Measurements from ENCODE around the gene ARIH2. TPM values are rescaled to one million over a fixed set of nuclear protein-coding genes. Genes with fewer than 3 reads are reported as not detected.

ARIH2 gene
- total RNA-seq, 1 donor from 2014 or later: 88.1 TPM

GRCh38 chr3:49020330-49021212 lies 101.9 kb downstream of the ARIH2 start:
- DNase-seq (peak; percentile 88), ATAC-seq (peak; percentile 19)
- Histone ChIP-seq H3K9me3 (no peaks in the 10 kb centered on the region), H3K36me3 (peaks cover 34% of the 10 kb centered on the region), H3K27me3 (no peaks in the 10 kb centered on the region), H3K27ac (peak overlapping the region; percentile 97), H3K4me1 (peaks cover 33% of the 10 kb centered on the region), H3K4me3 (peak overlapping the region; percentile 96)
- intact Hi-C loops (cut with DNase I): no loop called here
- no peak for TF ChIP-seq CTCF (IDR thresholded peaks at IDR 0.05)

- Histone ChIP-seq H3K4me3 (peak overlapping the region; percentile 96), H3K4me1 (peaks cover 33% of the 10 kb centered on the region), H3K9me3 (no peaks in the 10 kb centered on the region), H3K27me3 (no peaks in the 10 kb centered on the region), H3K36me3 (peaks cover 34% of the 10 kb centered on the region), H3K27ac (peak overlapping the region; percentile 97)
- DNase-seq (peak; percentile 100), ATAC-seq (peak; percentile 90)
- no peak for TF ChIP-seq CTCF (IDR thresholded peaks at IDR 0.05)
- intact Hi-C loops (cut with DNase I): no loop called here
Observed at GRCh38 chr3:49021213-49021812, 102.7 kb downstream of the ARIH2 start.

- Histone ChIP-seq H3K27ac (peak within 1 kb of the TSS; percentile 97), H3K4me3 (peak within 1 kb of the TSS; percentile 96), H3K27me3 (no peaks in the 10 kb centered on the region), H3K4me1 (peaks cover 33% of the 10 kb centered on the region), H3K9me3 (no peaks in the 10 kb centered on the region), H3K36me3 (peaks cover 41% of the 10 kb centered on the region)
- intact Hi-C loops (cut with DNase I): no loop called here
- peak; percentile 99 for TF ChIP-seq CTCF (IDR thresholded peaks at IDR 0.05)
- peak; percentile 89 for ATAC-seq
- DNase-seq: peak; percentile 98
Observed at GRCh38 chr3:49021813-49022687, 103.4 kb downstream of the ARIH2 start, which contains the start of gene NDUFAF3. Gene NDUFAF3, plus strand, starts transcription at chr3:49022121. Its CDS starts 24 bp downstream, at chr3:49022145.

- ATAC-seq (no peak), DNase-seq (no peak)
- H3K36me3 ChIP-seq: peaks cover 41% of the 10 kb centered on the region
- peak overlapping the region; percentile 96 for H3K4me3 ChIP-seq
- peak overlapping the region; percentile 97 for H3K27ac ChIP-seq
- H3K27me3 ChIP-seq: no peaks in the 10 kb centered on the region
- intact Hi-C loops (cut with DNase I): no loop called here
- H3K4me1 ChIP-seq: peaks cover 27% of the 10 kb centered on the region
- H3K9me3 ChIP-seq: no peaks in the 10 kb centered on the region
- TF ChIP-seq CTCF (IDR thresholded peaks at IDR 0.05): no peak
Observed at GRCh38 chr3:49022688-49023171, 104.1 kb downstream of the ARIH2 start.

GRCh38 chr3:49023775-49024174 lies 105.1 kb downstream of the ARIH2 start:
- intact Hi-C loops (cut with DNase I): no loop called here
- H3K4me3 ChIP-seq: no peak overlapping the region
- H3K27me3 ChIP-seq: no peaks in the 10 kb centered on the region
- no peak for TF ChIP-seq CTCF (IDR thresholded peaks at IDR 0.05)
- H3K27ac ChIP-seq: no peak overlapping the region
- no peak for DNase-seq
- no peaks in the 10 kb centered on the region for H3K9me3 ChIP-seq
- peaks cover 41% of the 10 kb centered on the region for H3K36me3 ChIP-seq
- peaks cover 33% of the 10 kb centered on the region for H3K4me1 ChIP-seq
- ATAC-seq: no peak

All from upper lobe of right lung (tissue), 1 donor.